AG04449 (cell line): ENCODE results near the gene ZNF282.
"Not testable (repeated sequence)": the region's sequence is repeated elsewhere in the genome, so short reads cannot be mapped to it uniquely, and the experiment has no call there.

Source experiments
- CTCF ChIA-PET: fragments of 350-600 bp; formaldehyde crosslinking; extraction: SDS; loops from one replicate; lab custom pipeline; 2021; ENCODE audit warnings: antibody characterized with exemption; lab: Yijun Ruan, JAX
- POLR2A ChIA-PET: fragments of 400-600, 350-600 bp; formaldehyde crosslinking; extraction: SDS; loops from one replicate; lab custom pipeline; 2020; ENCODE audit warnings: antibody characterized with exemption, inconsistent platforms; lab: Yijun Ruan, JAX
- DNase-seq: peaks from one replicate; pipeline ENCODE4 v3.0.0-alpha.2; 2010; ENCODE audit warnings: low read depth, low spot score
- H3K4me3 ChIP-seq: 2 replicates; pipeline ENCODE4 v1.5.1; 2011; ENCODE audit warnings: low read depth, mild to moderate bottlenecking, control low read depth, low read length
- CTCF ChIP-seq: IDR thresholded peaks from one replicate; pipeline ENCODE4 v1.5.1; 2011; ENCODE audit warnings: mild to moderate bottlenecking, moderate library complexity, low read length, control low read depth, inconsistent platforms; ENCODE audit not compliant: insufficient read depth; ENCODE audit errors: missing control alignments

The ZNF282 gene

DNA sequence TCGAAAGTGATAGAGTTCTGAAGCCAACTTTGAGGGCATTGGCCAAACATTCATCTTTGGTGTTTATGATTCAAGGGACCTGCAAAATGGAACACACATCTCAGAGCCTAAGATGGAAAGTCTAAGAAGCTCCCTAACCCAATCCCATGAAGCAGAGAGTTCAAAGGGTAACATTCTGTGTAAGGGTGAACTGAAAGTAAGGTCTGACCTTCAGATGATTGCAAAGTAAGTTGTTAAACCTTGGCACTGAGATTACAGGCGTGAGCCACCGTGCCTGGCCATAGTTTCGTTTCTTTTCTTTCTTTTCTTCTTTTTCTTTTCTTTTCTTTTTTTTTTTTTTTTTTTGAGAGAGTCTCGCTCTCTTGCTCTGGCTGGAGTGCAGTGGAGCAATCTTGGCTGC lies 46.4 kb downstream of the ZNF282 start:
- ChIA-PET CTCF (interaction anchor here (1.4 to 4.4 kb wide), 5 partner anchors 7 to 32 kb away, joined by 4 to 20 read pairs (median 13); partner anchors contain the start of gene ZNF783), POLR2A (no interaction called here)
- no peak for TF ChIP-seq CTCF
- DNase-seq, result no peak
- H3K4me3 ChIP-seq, result no peak overlapping the region

DNA sequence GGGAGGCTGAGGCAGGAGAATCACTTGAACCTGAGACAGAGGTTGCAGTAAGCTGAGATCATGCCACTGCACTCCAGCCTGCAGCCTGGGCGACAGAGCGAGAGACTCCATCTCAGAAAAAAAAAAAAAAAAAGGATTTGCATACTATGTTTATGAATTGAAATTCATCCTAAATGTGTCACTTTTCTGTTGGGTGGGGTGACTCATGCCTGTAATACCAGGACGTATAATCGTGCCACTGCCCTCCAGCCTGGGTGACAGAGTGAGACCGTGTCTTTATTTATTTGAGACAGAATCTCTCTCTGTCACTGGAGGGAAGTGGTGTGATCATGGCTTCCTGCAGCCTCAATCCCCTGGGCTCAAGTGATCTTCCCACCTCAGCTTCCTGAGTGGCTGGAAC lies 49.9 kb downstream of the ZNF282 start:
- ChIA-PET POLR2A (no interaction called here), CTCF (interaction anchor here (1.3 kb wide), 1 partner anchor 16 kb away, joined by 11 read pairs; the partner anchor contains the start of gene ZNF783)
- TF ChIP-seq CTCF, result no peak
- DNase-seq, result no peak
- H3K4me3 ChIP-seq, result no peak overlapping the region

- no peak for DNase-seq
- POLR2A ChIA-PET, result no interaction called here
- CTCF ChIA-PET, result interaction anchor here (1.3 kb wide), 1 partner anchor 16 kb away, joined by 11 read pairs; the partner anchor contains the start of gene ZNF783
- no peak overlapping the region for H3K4me3 ChIP-seq
- no peak for TF ChIP-seq CTCF
Measured at GRCh38 chr7:149245744-149246143, 50.4 kb downstream of the ZNF282 start.

DNA sequence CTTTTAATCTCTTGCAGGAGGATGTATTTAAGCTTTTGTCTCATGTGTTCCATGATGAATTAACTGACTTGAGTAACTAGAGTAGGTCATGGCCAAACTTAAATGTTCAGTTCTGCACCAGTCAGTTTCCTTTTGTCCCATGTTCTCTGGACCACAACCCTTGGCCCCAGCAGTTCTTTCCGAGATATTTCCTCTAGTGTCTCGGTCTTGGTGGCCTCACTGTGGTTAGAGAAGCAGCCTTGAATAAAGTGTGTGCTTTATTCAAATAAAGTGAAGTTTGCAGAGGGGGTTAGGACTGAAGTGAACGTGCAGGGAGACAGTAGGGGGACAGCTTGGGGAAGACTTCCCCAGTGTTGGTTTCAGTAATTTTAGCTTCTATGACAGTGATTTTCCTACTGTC lies 53.4 kb downstream of the ZNF282 start:
- CTCF ChIA-PET, result interaction anchor here (1.2 to 5.0 kb wide), 4 partner anchors 8 to 13 kb away, joined by 4 to 40 read pairs (median 8); partner anchors contain the start of genes ZNF212 and ZNF783

DNA sequence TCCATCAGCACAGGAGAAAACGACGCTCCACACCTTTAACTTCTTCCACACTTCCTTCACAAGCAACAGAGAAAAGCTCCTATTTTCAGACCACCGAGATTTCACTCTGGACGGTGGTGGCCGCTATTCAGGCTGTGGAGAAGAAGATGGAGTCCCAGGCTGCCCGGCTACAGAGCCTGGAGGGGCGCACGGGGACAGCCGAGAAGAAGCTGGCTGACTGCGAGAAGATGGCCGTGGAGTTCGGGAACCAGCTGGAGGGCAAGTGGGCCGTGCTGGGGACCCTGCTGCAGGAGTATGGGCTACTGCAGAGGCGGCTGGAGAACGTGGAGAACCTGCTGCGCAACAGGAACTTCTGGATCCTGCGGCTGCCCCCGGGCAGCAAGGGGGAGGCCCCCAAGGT lies 54.8 kb downstream of the ZNF282 start:
- DNase-seq, POLR2A ChIA-PET, H3K4me3 ChIP-seq: not testable (repeated sequence)
- CTCF ChIA-PET, result interaction anchor here (1.2 to 5.0 kb wide), 3 partner anchors 10 to 16 kb away, joined by 3 to 40 read pairs (median 13); partner anchors contain the start of genes ZNF212 and ZNF783

More for the DNA sequence above, 53.4 kb downstream of the ZNF282 start:
- POLR2A ChIA-PET, result interaction anchor here (1.0 kb wide), 1 partner anchor 13 kb away, joined by 5 read pairs; the partner anchor contains the start of gene ZNF783
- H3K4me3 ChIP-seq, result no peak overlapping the region
- TF ChIP-seq CTCF, result no peak
- no peak for DNase-seq

- CTCF ChIA-PET, result interaction anchor here (2.4 to 5.0 kb wide), 3 partner anchors 10 to 11 kb away, joined by 15 to 40 read pairs (median 30); partner anchors contain the start of gene ZNF783
- H3K4me3 ChIP-seq, DNase-seq, POLR2A ChIA-PET: not testable (repeated sequence)
Measured at GRCh38 chr7:149251518-149251917, 56.2 kb downstream of the ZNF282 start.

- no peak for TF ChIP-seq CTCF
- ChIA-PET CTCF (interaction anchor here (1.4 to 3.0 kb wide), 4 partner anchors 10 to 15 kb away, joined by 4 to 30 read pairs (median 10); partner anchors contain the start of gene ZNF783), POLR2A (interaction anchor here (1.3 kb wide), 1 partner anchor 9 kb away, joined by 4 read pairs; the partner anchor contains the start of gene ZNF783)
- DNase-seq, result no peak
- H3K4me3 ChIP-seq, result no peak overlapping the region
Measured at GRCh38 chr7:149252378-149252777, 57.0 kb downstream of the ZNF282 start.
